OCI-LY3 (cell line): Measurements from ENCODE around the gene HOXC11.

ENCODE experiments used
- EZH2phosphoT487 ChIP-seq: fragments of 200-600 bp; shearing (Covaris generic); IDR thresholded peaks from 2 replicates; pipeline ENCODE4 v1.6.1; 2018; ENCODE audit warnings: antibody characterized with exemption, mixed run types, low read depth
- TF ChIP-seq, protein P1 (sequence below): fragments of 200-600, 300-600 bp; sonication (generic); IDR thresholded peaks from 2 replicates; pipeline ENCODE4 v1.5.1; 2014; ENCODE audit warnings: antibody characterized with exemption, low read length, low read depth

DNA sequence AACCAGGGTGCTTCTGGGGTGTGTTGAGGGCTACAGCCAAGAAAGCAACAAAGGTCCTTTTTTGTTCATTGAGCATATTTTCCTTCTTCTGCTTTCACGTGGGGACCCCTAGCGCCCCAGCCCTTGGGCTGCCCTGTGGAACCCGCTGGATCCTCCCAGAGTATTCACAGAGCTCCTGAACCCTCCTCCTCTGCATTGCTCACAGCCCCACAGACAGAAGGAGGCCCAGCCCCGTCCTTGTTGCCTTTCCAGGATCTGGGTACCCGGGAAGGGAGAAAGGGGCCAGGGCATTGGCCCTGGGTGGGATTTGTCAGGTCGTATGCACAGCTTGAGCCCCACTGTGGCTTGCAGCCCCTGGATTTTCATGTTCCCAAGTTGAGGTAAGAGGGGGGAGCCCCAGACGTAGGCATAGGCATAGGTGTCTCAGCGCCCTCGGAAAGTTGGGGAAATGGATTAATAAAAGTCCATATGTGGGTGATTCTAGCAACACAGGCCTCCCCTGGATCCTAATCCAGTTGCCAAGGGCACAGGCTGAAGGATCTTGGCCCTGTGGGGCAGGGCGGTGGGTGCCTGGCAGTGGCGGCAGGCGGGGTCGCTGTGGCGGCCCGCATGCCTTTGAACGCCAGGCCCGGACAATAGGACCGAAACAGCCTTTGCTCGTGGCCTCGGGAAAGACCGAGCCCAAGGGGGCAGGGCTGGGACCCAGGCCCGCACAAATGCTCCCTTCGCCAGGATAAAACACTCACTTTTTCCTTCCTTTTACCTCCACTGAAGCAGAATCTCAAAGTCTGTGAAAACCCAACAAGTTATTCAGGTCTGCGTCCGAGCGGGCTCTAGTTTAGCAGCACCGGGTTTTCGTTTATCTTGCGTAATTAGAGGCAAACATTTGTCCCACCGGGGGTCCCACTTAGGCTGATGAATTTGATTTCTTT, 9.0 kb downstream of the HOXC11 start:
- TF ChIP-seq, protein P1, sequence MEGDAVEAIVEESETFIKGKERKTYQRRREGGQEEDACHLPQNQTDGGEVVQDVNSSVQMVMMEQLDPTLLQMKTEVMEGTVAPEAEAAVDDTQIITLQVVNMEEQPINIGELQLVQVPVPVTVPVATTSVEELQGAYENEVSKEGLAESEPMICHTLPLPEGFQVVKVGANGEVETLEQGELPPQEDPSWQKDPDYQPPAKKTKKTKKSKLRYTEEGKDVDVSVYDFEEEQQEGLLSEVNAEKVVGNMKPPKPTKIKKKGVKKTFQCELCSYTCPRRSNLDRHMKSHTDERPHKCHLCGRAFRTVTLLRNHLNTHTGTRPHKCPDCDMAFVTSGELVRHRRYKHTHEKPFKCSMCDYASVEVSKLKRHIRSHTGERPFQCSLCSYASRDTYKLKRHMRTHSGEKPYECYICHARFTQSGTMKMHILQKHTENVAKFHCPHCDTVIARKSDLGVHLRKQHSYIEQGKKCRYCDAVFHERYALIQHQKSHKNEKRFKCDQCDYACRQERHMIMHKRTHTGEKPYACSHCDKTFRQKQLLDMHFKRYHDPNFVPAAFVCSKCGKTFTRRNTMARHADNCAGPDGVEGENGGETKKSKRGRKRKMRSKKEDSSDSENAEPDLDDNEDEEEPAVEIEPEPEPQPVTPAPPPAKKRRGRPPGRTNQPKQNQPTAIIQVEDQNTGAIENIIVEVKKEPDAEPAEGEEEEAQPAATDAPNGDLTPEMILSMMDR: peak; percentile 44
- TF ChIP-seq EZH2phosphoT487: no peak
